ENCODE measurements around the gene ADGRF1. TPM values are rescaled to one million over a fixed set of nuclear protein-coding genes. Genes with fewer than 3 reads are reported as not detected.
"Not testable (repeated sequence)": the region's sequence is repeated elsewhere in the genome, so short reads cannot be mapped to it uniquely, and the experiment has no call there.

The ADGRF1 gene
- total RNA-seq, 2 donors from 2014 or later: not detected

GRCh38 chr6:47004463-47004862, 37.7 kb downstream of the ADGRF1 start:
- ATAC-seq: no peak
- no peak overlapping the region for H3K27ac Mint-ChIP-seq
- H3K9me3 Mint-ChIP-seq: no peaks in the 10 kb centered on the region
- no peaks in the 10 kb centered on the region for H3K36me3 Mint-ChIP-seq
- DNase-seq (ENCODE audit: low spot score in 2 of 2): no peak

- no peaks in the 10 kb centered on the region for H3K36me3 Mint-ChIP-seq
- no peak overlapping the region for H3K27ac Mint-ChIP-seq
- DNase-seq (ENCODE audit: low spot score in 2 of 2): no peak
- H3K9me3 Mint-ChIP-seq: peaks cover 0 to 4% of the 10 kb centered on the region in 2 donors
- no peak for ATAC-seq
These were observed 41.3 kb downstream of the ADGRF1 start for GRCh38 chr6:47000842-47001241.

GRCh38 chr6:46998436-46999017, 43.6 kb downstream of the ADGRF1 start:
- no peak overlapping the region for H3K27ac Mint-ChIP-seq

GRCh38 chr6:46997646-46998045, 44.5 kb downstream of the ADGRF1 start:
- Mint-ChIP-seq H3K36me3 (no peaks in the 10 kb centered on the region), H3K9me3 (peaks cover 0 to 4% of the 10 kb centered on the region in 2 donors), H3K27ac (no peak overlapping the region)
- ATAC-seq: no peak
- DNase-seq (ENCODE audit: low spot score in 2 of 2): no peak

More at GRCh38 chr6:46998436-46999017, 43.6 kb downstream of the ADGRF1 start:
- no peak for DNase-seq (ENCODE audit: low spot score in 2 of 2)
- no peak for ATAC-seq
- Mint-ChIP-seq H3K9me3 (peaks cover 0 to 4% of the 10 kb centered on the region in 2 donors), H3K36me3 (no peaks in the 10 kb centered on the region)

- H3K27ac Mint-ChIP-seq: peak overlapping the region in 1 of 2 donors; percentile 56
- no peaks in the 10 kb centered on the region for H3K36me3 Mint-ChIP-seq
- no peak for DNase-seq (ENCODE audit: low spot score in 2 of 2)
- H3K9me3 Mint-ChIP-seq: peaks cover 0 to 4% of the 10 kb centered on the region in 2 donors
- ATAC-seq: no peak
These were observed 45.1 kb downstream of the ADGRF1 start for GRCh38 chr6:46996860-46997641.

GRCh38 chr6:46994933-46995332, 47.2 kb downstream of the ADGRF1 start:
- no peak overlapping the region for H3K27ac Mint-ChIP-seq
- no peak for ATAC-seq
- DNase-seq (ENCODE audit: low spot score in 2 of 2): no peak
- peaks cover 0 to 4% of the 10 kb centered on the region in 2 donors for H3K9me3 Mint-ChIP-seq
- H3K36me3 Mint-ChIP-seq: no peaks in the 10 kb centered on the region

- ATAC-seq: no peak
- H3K9me3 Mint-ChIP-seq: peaks cover 0 to 4% of the 10 kb centered on the region in 2 donors
- H3K27ac Mint-ChIP-seq: no peak overlapping the region
- no peak for DNase-seq (ENCODE audit: low spot score in 2 of 2)
- no peaks in the 10 kb centered on the region for H3K36me3 Mint-ChIP-seq
These were observed 48.3 kb downstream of the ADGRF1 start for GRCh38 chr6:46993846-46994245.

- ATAC-seq; DNase-seq (ENCODE audit: low spot score in 2 of 2); H3K9me3 Mint-ChIP-seq; H3K27ac Mint-ChIP-seq; H3K36me3 Mint-ChIP-seq: not testable (repeated sequence)
These were observed 49.7 kb downstream of the ADGRF1 start for GRCh38 chr6:46992391-46992790.

- not testable (repeated sequence) for DNase-seq (ENCODE audit: low spot score in 2 of 2); H3K36me3 Mint-ChIP-seq; ATAC-seq; H3K27ac Mint-ChIP-seq; H3K9me3 Mint-ChIP-seq
These were observed 51.2 kb downstream of the ADGRF1 start for GRCh38 chr6:46990818-46991510.

- Mint-ChIP-seq H3K9me3 (no peaks in the 10 kb centered on the region), H3K27ac (no peak overlapping the region), H3K36me3 (no peaks in the 10 kb centered on the region)
- no peak for ATAC-seq
- DNase-seq (ENCODE audit: low spot score in 2 of 2): no peak
These were observed 52.0 kb downstream of the ADGRF1 start for GRCh38 chr6:46990031-46990644.

- no peak overlapping the region for H3K27ac Mint-ChIP-seq
- no peak for ATAC-seq
These were observed 52.7 kb downstream of the ADGRF1 start for GRCh38 chr6:46989398-46989797.

GRCh38 chr6:46985943-46986342, 56.2 kb downstream of the ADGRF1 start:
- no peak for ATAC-seq
- H3K9me3 Mint-ChIP-seq: no peaks in the 10 kb centered on the region

More at GRCh38 chr6:46989398-46989797, 52.7 kb downstream of the ADGRF1 start:
- Mint-ChIP-seq H3K9me3 (no peaks in the 10 kb centered on the region), H3K36me3 (no peaks in the 10 kb centered on the region)
- DNase-seq (ENCODE audit: low spot score in 2 of 2): no peak

GRCh38 chr6:46983007-46983411, 59.1 kb downstream of the ADGRF1 start:
- Mint-ChIP-seq H3K27ac (no peak overlapping the region), H3K36me3 (no peaks in the 10 kb centered on the region), H3K9me3 (no peaks in the 10 kb centered on the region)
- ATAC-seq (no peak), DNase-seq (ENCODE audit: low spot score in 2 of 2) (no peak)

More at GRCh38 chr6:46985943-46986342, 56.2 kb downstream of the ADGRF1 start:
- no peak for DNase-seq (ENCODE audit: low spot score in 2 of 2)
- H3K36me3 Mint-ChIP-seq: no peaks in the 10 kb centered on the region
- H3K27ac Mint-ChIP-seq: no peak overlapping the region

- no peak for DNase-seq (ENCODE audit: low spot score in 2 of 2)
- Mint-ChIP-seq H3K9me3 (no peaks in the 10 kb centered on the region), H3K36me3 (no peaks in the 10 kb centered on the region), H3K27ac (no peak overlapping the region)
- ATAC-seq: no peak
These were observed 62.9 kb downstream of the ADGRF1 start for GRCh38 chr6:46979206-46979605.

- H3K36me3 Mint-ChIP-seq: no peaks in the 10 kb centered on the region
- H3K9me3 Mint-ChIP-seq: no peaks in the 10 kb centered on the region
- DNase-seq (ENCODE audit: low spot score in 2 of 2): no peak
- ATAC-seq: no peak
- H3K27ac Mint-ChIP-seq: no peak overlapping the region
These were observed 67.3 kb downstream of the ADGRF1 start for GRCh38 chr6:46974786-46975185.

- Mint-ChIP-seq H3K36me3 (no peaks in the 10 kb centered on the region), H3K9me3 (no peaks in the 10 kb centered on the region), H3K27ac (no peak overlapping the region)
- no peak for ATAC-seq
- DNase-seq (ENCODE audit: low spot score in 2 of 2): no peak
These were observed 69.1 kb downstream of the ADGRF1 start for GRCh38 chr6:46973029-46973428.

GRCh38 chr6:46972531-46972930, 69.6 kb downstream of the ADGRF1 start:
- Mint-ChIP-seq H3K36me3 (no peaks in the 10 kb centered on the region), H3K9me3 (no peaks in the 10 kb centered on the region), H3K27ac (no peak overlapping the region)
- DNase-seq (ENCODE audit: low spot score in 2 of 2) (no peak), ATAC-seq (no peak)
